Measurements from ENCODE around the gene RSRC2. TPM values are rescaled to one million over a fixed set of nuclear protein-coding genes. Genes with fewer than 3 reads are reported as not detected.

Gene RSRC2
- total RNA-seq, 1 experiment from 2014 or later, result 64.9 TPM

DNA sequence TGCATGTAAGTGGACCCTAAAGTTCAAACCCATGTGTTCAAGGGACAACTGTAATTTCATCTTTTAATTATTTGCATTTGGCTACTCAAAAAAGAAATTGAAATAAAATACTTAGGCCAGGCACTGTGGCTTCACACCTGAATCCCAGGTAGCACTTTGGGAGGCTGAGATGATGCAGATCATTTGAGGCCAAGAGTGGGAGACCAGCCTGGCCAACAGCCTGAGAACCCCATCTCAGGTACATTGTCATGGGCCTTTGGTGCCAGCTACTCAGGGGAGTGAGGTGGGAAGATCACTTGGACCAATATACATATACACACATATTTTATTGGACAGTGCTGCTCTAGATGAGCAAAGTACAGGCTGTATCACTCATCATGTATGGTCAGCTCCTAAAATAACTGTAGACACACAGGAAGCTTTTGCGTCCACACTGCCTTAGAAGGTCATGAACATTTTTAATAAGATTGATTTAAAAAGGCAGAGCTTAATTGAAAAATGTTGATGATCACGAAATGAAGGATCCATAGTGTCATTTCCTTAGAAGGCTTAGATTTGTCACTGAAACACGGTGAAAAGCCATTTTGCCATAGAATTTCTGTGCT lies 23.5 kb downstream of the RSRC2 start:
- Histone ChIP-seq H3K4me1 (ENCODE audit: insufficient read depth, low read length) (no peaks in the 10 kb centered on the region), H2BK5ac (ENCODE audit: insufficient read length, low read length) (no peak overlapping the region), H3K14ac (ENCODE audit: insufficient read depth, low read length) (no peak overlapping the region), H3K23ac (ENCODE audit: insufficient read length, low read depth, low read length) (no peak overlapping the region), H3K23me2 (ENCODE audit: insufficient read length, low read depth, low read length, poor library complexity, severe bottlenecking) (no peaks in the 10 kb centered on the region), H3K56ac (ENCODE audit: insufficient read length, low read depth, low read length) (no peak overlapping the region), H4K8ac (replicated peaks; ENCODE audit: insufficient read length, low read depth, low read length) (no peak overlapping the region), H2BK12ac (ENCODE audit: insufficient read length, low read depth, low read length) (no peak overlapping the region), H2BK15ac (ENCODE audit: low read depth, low read length) (no peak overlapping the region), H4K91ac (ENCODE audit: insufficient read length, low read depth, low read length) (no peak overlapping the region), H3K18ac (ENCODE audit: insufficient read length, low read depth, low read length) (no peak overlapping the region), H3K79me2 (ENCODE audit: insufficient read depth, low read length) (no peaks in the 10 kb centered on the region; the same call in 1 of the 2 replicates), H3K9ac (ENCODE audit: extremely low read depth, insufficient read length, low read length) (no peak overlapping the region), H3K4ac (ENCODE audit: low read depth, low read length) (no peak overlapping the region), H3K27ac (ENCODE audit: insufficient read length, low read depth, low read length) (no peak overlapping the region), H3K27me3 (ENCODE audit: insufficient read depth, low read length) (no peaks in the 10 kb centered on the region), H4K20me1 (ENCODE audit: control insufficient read depth, insufficient read depth, insufficient read length) (no peaks in the 10 kb centered on the region), H2BK20ac (ENCODE audit: low read depth, low read length, poor library complexity, severe bottlenecking) (no peak overlapping the region), H3K4me2 (ENCODE audit: insufficient read depth, insufficient read length, low read length) (no peak overlapping the region), H3T11ph (ENCODE audit: low read length) (no peak overlapping the region), H2AK5ac (ENCODE audit: insufficient read length, low read length) (no peak overlapping the region), H4K5ac (ENCODE audit: insufficient read length, low read depth, low read length) (no peak overlapping the region), H3K79me1 (ENCODE audit: insufficient read depth, low read depth, low read length, poor library complexity, severe bottlenecking) (no peaks in the 10 kb centered on the region), H2AFZ (ENCODE audit: low read length) (no peak overlapping the region), H3K9me3 (ENCODE audit: control insufficient read depth, low read depth, low read length) (no peaks in the 10 kb centered on the region), H2BK120ac (ENCODE audit: low read depth, low read length, poor library complexity, severe bottlenecking) (no peak overlapping the region)
- Mint-ChIP-seq H3K27ac (peak overlapping the region in 1 of 3 experiments; percentile 85; a peak in 1 of 7 replicates), H3K4me1 (peaks cover 12 to 15% of the 10 kb centered on the region in 2 experiments), H3K4me3 (no peak overlapping the region), H3K36me3 (ENCODE audit: insufficient read depth in 1 of 3, low read depth in 3 of 3) (peaks cover 28 to 57% (median 50%) of the 10 kb centered on the region in 3 experiments), H3K27me3 (ENCODE audit: low read depth) (no peaks in the 10 kb centered on the region; the same call in 1 of the 2 replicates), H3K9me3 (no peaks in the 10 kb centered on the region; a peak in 1 of 5 replicates)
- TF ChIP-seq, protein P1, sequence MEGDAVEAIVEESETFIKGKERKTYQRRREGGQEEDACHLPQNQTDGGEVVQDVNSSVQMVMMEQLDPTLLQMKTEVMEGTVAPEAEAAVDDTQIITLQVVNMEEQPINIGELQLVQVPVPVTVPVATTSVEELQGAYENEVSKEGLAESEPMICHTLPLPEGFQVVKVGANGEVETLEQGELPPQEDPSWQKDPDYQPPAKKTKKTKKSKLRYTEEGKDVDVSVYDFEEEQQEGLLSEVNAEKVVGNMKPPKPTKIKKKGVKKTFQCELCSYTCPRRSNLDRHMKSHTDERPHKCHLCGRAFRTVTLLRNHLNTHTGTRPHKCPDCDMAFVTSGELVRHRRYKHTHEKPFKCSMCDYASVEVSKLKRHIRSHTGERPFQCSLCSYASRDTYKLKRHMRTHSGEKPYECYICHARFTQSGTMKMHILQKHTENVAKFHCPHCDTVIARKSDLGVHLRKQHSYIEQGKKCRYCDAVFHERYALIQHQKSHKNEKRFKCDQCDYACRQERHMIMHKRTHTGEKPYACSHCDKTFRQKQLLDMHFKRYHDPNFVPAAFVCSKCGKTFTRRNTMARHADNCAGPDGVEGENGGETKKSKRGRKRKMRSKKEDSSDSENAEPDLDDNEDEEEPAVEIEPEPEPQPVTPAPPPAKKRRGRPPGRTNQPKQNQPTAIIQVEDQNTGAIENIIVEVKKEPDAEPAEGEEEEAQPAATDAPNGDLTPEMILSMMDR (conservative IDR thresholded peaks at IDR 0.05), result no peak
- no CpG with 5 or more reads among the region's 3 CpGs for WGBS (ENCODE audit: extremely low coverage, insufficient read length, low lambda C conversion rate)
- no peak for DNase-seq
